Measurements from ENCODE around the gene CFDP1. TPM values are rescaled to one million over a fixed set of nuclear protein-coding genes. Genes with fewer than 3 reads are reported as not detected.
A peak's percentile ranks its signal among the peaks of the same experiment; 100 is the strongest.

Gene CFDP1
- polyA plus RNA-seq, 3 donors = 12.9 to 23.2 (median 19.0) TPM

- Mint-ChIP-seq H3K4me3 (peak overlapping the region; percentile 59 to 81), H3K27me3 (ENCODE audit: low read depth in 3 of 3) (peaks cover 0 to 2% (median 0%) of the 10 kb centered on the region in 3 donors), H3K36me3 (peaks cover 3 to 4% of the 10 kb centered on the region in 2 donors), H3K27ac (peak overlapping the region in 3 of 7 donors; percentile 3 to 73 (median 48)), H3K4me1 (peaks cover 15% of the 10 kb centered on the region), H3K9me3 (peaks cover 0 to 4% (median 0%) of the 10 kb centered on the region in 7 donors)
- H3K4me1 ChIP-seq (ENCODE audit: control insufficient read depth in 1 of 2, insufficient read depth in 2 of 2, low read length in 2 of 2) = peaks cover 8 to 10% of the 10 kb centered on the region in 2 donors
- peak in 2 of 3 donors; percentile 18 to 22 for DNase-seq
- H2AFZ ChIP-seq (ENCODE audit: insufficient read depth, low read depth, low read length, poor library complexity, severe bottlenecking) = peak overlapping the region; percentile 66
- peak overlapping the region in 2 of 3 experiments; percentile 1 to 49 for H3K4me3 ChIP-seq (replicated peaks in 1 of 3; ENCODE audit: low read depth in 2 of 3, low read length in 3 of 3)
- WGBS (ENCODE audit: insufficient coverage) = 0% methylated on average over 5 of the region's 8 CpGs
- H3K27ac ChIP-seq (ENCODE audit: low read depth in 1 of 2, low read length in 2 of 2) = peak overlapping the region in 1 of 2 donors; percentile 54
- no peaks in the 10 kb centered on the region for H3K27me3 ChIP-seq (ENCODE audit: control insufficient read depth in 2 of 2, insufficient read depth in 2 of 2, low read length in 2 of 2)
- H4K20me1 ChIP-seq (ENCODE audit: insufficient read depth, low read length) = peaks cover 25% of the 10 kb centered on the region
- H3K79me2 ChIP-seq (ENCODE audit: insufficient read depth, low read length) = peaks cover 51% of the 10 kb centered on the region
- peak overlapping the region; percentile 37 for H3K9ac ChIP-seq (ENCODE audit: insufficient read depth, low read length, poor library complexity, severe bottlenecking)
- intact Hi-C loops (cut with micrococcal nuclease) = no loop called here
- TF ChIP-seq, protein P1, sequence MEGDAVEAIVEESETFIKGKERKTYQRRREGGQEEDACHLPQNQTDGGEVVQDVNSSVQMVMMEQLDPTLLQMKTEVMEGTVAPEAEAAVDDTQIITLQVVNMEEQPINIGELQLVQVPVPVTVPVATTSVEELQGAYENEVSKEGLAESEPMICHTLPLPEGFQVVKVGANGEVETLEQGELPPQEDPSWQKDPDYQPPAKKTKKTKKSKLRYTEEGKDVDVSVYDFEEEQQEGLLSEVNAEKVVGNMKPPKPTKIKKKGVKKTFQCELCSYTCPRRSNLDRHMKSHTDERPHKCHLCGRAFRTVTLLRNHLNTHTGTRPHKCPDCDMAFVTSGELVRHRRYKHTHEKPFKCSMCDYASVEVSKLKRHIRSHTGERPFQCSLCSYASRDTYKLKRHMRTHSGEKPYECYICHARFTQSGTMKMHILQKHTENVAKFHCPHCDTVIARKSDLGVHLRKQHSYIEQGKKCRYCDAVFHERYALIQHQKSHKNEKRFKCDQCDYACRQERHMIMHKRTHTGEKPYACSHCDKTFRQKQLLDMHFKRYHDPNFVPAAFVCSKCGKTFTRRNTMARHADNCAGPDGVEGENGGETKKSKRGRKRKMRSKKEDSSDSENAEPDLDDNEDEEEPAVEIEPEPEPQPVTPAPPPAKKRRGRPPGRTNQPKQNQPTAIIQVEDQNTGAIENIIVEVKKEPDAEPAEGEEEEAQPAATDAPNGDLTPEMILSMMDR (IDR thresholded peaks at IDR 0.05) = no peak
- H3K9me3 ChIP-seq (replicated peaks in 1 of 2; ENCODE audit: control insufficient read depth in 1 of 2, insufficient read depth in 1 of 2, low read length in 2 of 2) = no peaks in the 10 kb centered on the region
- H3K4me2 ChIP-seq (replicated peaks; ENCODE audit: extremely low read depth, low read length, poor library complexity, severe bottlenecking) = peak overlapping the region; percentile 74
- no peaks in the 10 kb centered on the region for H3K36me3 ChIP-seq (replicated peaks in 1 of 2; ENCODE audit: control insufficient read depth in 1 of 2, insufficient read depth in 2 of 2, low read length in 2 of 2)
These were observed 12.1 kb downstream of the CFDP1 start for GRCh38 chr16:75420987-75421819.

GRCh38 chr16:75416904-75417565, 16.3 kb downstream of the CFDP1 start:
- Histone ChIP-seq H3K4me1 (ENCODE audit: control insufficient read depth in 1 of 2, insufficient read depth in 2 of 2, low read length in 2 of 2) (peaks cover 8 to 10% of the 10 kb centered on the region in 2 donors), H3K4me3 (replicated peaks in 1 of 3; ENCODE audit: low read depth in 2 of 3, low read length in 3 of 3) (no peak overlapping the region), H3K27me3 (ENCODE audit: control insufficient read depth in 2 of 2, insufficient read depth in 2 of 2, low read length in 2 of 2) (no peaks in the 10 kb centered on the region), H3K36me3 (replicated peaks in 1 of 2; ENCODE audit: control insufficient read depth in 1 of 2, insufficient read depth in 2 of 2, low read length in 2 of 2) (peaks cover 7 to 21% of the 10 kb centered on the region in 2 donors), H3K4me2 (replicated peaks; ENCODE audit: extremely low read depth, low read length, poor library complexity, severe bottlenecking) (no peak overlapping the region), H3K79me2 (ENCODE audit: insufficient read depth, low read length) (peaks cover 32% of the 10 kb centered on the region), H3K27ac (ENCODE audit: low read depth in 1 of 2, low read length in 2 of 2) (no peak overlapping the region), H4K20me1 (ENCODE audit: insufficient read depth, low read length) (peaks cover 45% of the 10 kb centered on the region), H3K9ac (ENCODE audit: insufficient read depth, low read length, poor library complexity, severe bottlenecking) (no peak overlapping the region), H2AFZ (ENCODE audit: insufficient read depth, low read depth, low read length, poor library complexity, severe bottlenecking) (no peak overlapping the region), H3K9me3 (replicated peaks in 1 of 2; ENCODE audit: control insufficient read depth in 1 of 2, insufficient read depth in 1 of 2, low read length in 2 of 2) (no peaks in the 10 kb centered on the region)
- no peaks in the 10 kb centered on the region for H3K9me3 Mint-ChIP-seq
- no peak overlapping the region for H3K4me3 Mint-ChIP-seq
- H3K27me3 Mint-ChIP-seq (ENCODE audit: low read depth in 3 of 3) = peaks cover 0 to 1% (median 0%) of the 10 kb centered on the region in 3 donors
- TF ChIP-seq, protein P1 (IDR thresholded peaks at IDR 0.05) = no peak
- no peak overlapping the region for H3K27ac Mint-ChIP-seq
- no CpG with 5 or more reads among the region's 2 CpGs for WGBS (ENCODE audit: insufficient coverage)
- peaks cover 15% of the 10 kb centered on the region for H3K4me1 Mint-ChIP-seq
- H3K36me3 Mint-ChIP-seq = peaks cover 17 to 26% of the 10 kb centered on the region in 2 donors
- DNase-seq = no peak
- intact Hi-C loops (cut with micrococcal nuclease) = no loop called here

Data from CD14-positive monocyte (primary cell).